HCT116 (cell line): ENCODE measurements around the gene MOV10L1. TPM values are rescaled to one million over a fixed set of nuclear protein-coding genes. Genes with fewer than 3 reads are reported as not detected.

Experiments
- ATAC-seq: fragments of 200-7000 bp; cut with Tn5 transposase; 2 replicates; pipeline ENCODE4 v1.9.1; 2020; ENCODE audit warnings: mild to moderate bottlenecking, moderate library complexity
- BruUV-seq: library from RNA; stranded (reverse); fragments of 400-500 nt; replicated peaks from 2 replicates; lab custom pipeline; 2021; lab: Mats Ljungman, UMichigan
- CTCF ChIA-PET: fragments of 300-600 bp; sonication (Branson Sonifier 250); formaldehyde crosslinking; loops from one replicate; lab custom pipeline; 2021; ENCODE audit warnings: antibody characterized with exemption; lab: Charles Lee
- POLR2A ChIA-PET: fragments of 300-600, 350-600 bp; sonication (Branson Sonifier 250); formaldehyde crosslinking; loops from one replicate; lab custom pipeline; 2021; ENCODE audit warnings: antibody characterized with exemption; lab: Charles Lee
- RAD21 ChIA-PET, 2 experiments: fragments of 300-600 bp; sonication (Branson Sonifier 250); formaldehyde crosslinking; loops; one replicate each; lab custom pipeline; 2023; ENCODE audit warnings: low total read pairs in 2 of 2; ENCODE audit not compliant: uncharacterized antibody in 2 of 2, unreplicated experiment in 2 of 2, low non-redundant PET in 1 of 2; lab: Charles Lee
- DNase-seq: peaks from one replicate; pipeline ENCODE4 v3.0.0-alpha.2; 2010; ENCODE audit warnings: low read depth, low spot score
- H2AFZ ChIP-seq: fragments of 200-600 bp; shearing (Covaris generic), sonication (generic); 2 replicates; pipeline ENCODE4 v1.6.1; 2017; ENCODE audit warnings: low read depth, mixed run types, mixed read lengths, antibody characterized with exemption, low read length; ENCODE audit not compliant: poor library complexity, severe bottlenecking
- H3K27ac ChIP-seq: 2 replicates; pipeline ENCODE4 v1.5.1; 2012; ENCODE audit warnings: low read depth, low read length
- H3K27me3 ChIP-seq: fragments of 200-600 bp; sonication (generic); 2 replicates; pipeline ENCODE4 v1.6.1; 2016; ENCODE audit warnings: mixed run types, low read length, mixed read lengths; ENCODE audit not compliant: insufficient read depth
- H3K36me3 ChIP-seq, 2 experiments: fragments of 200-500 bp in 1 of 2; fragments of 200-600 bp in 1 of 2; sonication (Bioruptor generic) in 1 of 2; sonication (generic) in 1 of 2; 2 replicates each; pipeline versions ENCODE4 v1.5.1 to v1.6.1; 2014 to 2016; ENCODE audit warnings: low read length in 2 of 2, inconsistent platforms in 1 of 2, mixed read lengths in 1 of 2, mixed run types in 1 of 2; ENCODE audit not compliant: insufficient read depth in 2 of 2, control insufficient read depth in 1 of 2
- H3K4me1 ChIP-seq, 2 experiments: fragments of 200-600 bp in 1 of 2; sonication (generic) in 1 of 2; 2 replicates each; pipeline versions ENCODE4 v1.5.1 to v1.6.1; 2012 to 2017; ENCODE audit warnings: low read length in 2 of 2, inconsistent platforms in 1 of 2, mild to moderate bottlenecking in 1 of 2, mixed read lengths in 1 of 2, mixed run types in 1 of 2, moderate library complexity in 1 of 2; ENCODE audit not compliant: insufficient read depth in 2 of 2, control insufficient read depth in 1 of 2
- H3K4me2 ChIP-seq: fragments of 200-600 bp; sonication (generic); 2 replicates; pipeline ENCODE4 v1.6.1; 2017; ENCODE audit warnings: mixed run types, low read length, mixed read lengths
- H3K4me3 ChIP-seq, 2 experiments: fragments of 200-600 bp in 1 of 2; sonication (generic) in 1 of 2; replicated peaks in 1 of 2; 2 replicates each; pipeline ENCODE4 v1.5.1; 2011 to 2016; ENCODE audit warnings: low read length in 2 of 2, control low read depth in 1 of 2, low read depth in 1 of 2, mild to moderate bottlenecking in 1 of 2, mixed read lengths in 1 of 2, mixed run types in 1 of 2
- H3K79me2 ChIP-seq: fragments of 200-600 bp; sonication (generic); 2 replicates; pipeline ENCODE4 v1.6.1; 2017; ENCODE audit warnings: mild to moderate bottlenecking, mixed run types, low read length, moderate library complexity, mixed read lengths; ENCODE audit not compliant: insufficient read depth
- H3K9ac ChIP-seq: fragments of 200-600 bp; sonication (generic); 2 replicates; pipeline ENCODE4 v1.6.1; 2016; ENCODE audit warnings: low read length, mixed read lengths
- H3K9me2 ChIP-seq: fragments of 200-600 bp; sonication (generic), shearing (Covaris generic); 2 replicates; pipeline ENCODE4 v1.6.1; 2017; ENCODE audit warnings: mixed run types, mild to moderate bottlenecking, moderate library complexity; ENCODE audit not compliant: insufficient read depth
- H3K9me3 ChIP-seq, 2 experiments: fragments of 200-500 bp in 1 of 2; fragments of 200-600 bp in 1 of 2; sonication (Bioruptor generic) in 1 of 2; sonication (generic) in 1 of 2; 2 replicates each; pipeline ENCODE4 v1.6.1; 2014 to 2017; ENCODE audit warnings: low read length in 2 of 2, mixed read lengths in 2 of 2, inconsistent platforms in 1 of 2, low read depth in 1 of 2, mild to moderate bottlenecking in 1 of 2, mixed run types in 1 of 2, moderate library complexity in 1 of 2; ENCODE audit not compliant: control insufficient read depth in 1 of 2, insufficient read depth in 1 of 2
- H4K20me1 ChIP-seq: fragments of 200-600 bp; sonication (generic), shearing (Covaris generic); 2 replicates; pipeline ENCODE4 v1.6.1; 2017; ENCODE audit warnings: mixed run types, mild to moderate bottlenecking, moderate library complexity; ENCODE audit not compliant: insufficient read depth
- ATF3 ChIP-seq: IDR thresholded peaks from 2 replicates; pipeline ENCODE4 v1.6.1; 2012
- CBX3 ChIP-seq: IDR thresholded peaks from 2 replicates; pipeline ENCODE4 v1.6.1; 2012; ENCODE audit warnings: low read depth
- CEBPB ChIP-seq: IDR thresholded peaks from 2 replicates; pipeline ENCODE4 v1.6.1; 2012; ENCODE audit warnings: low read depth
- CTCF ChIP-seq, 3 experiments: fragments of 200-600 bp in 1 of 3; sonication (generic) in 1 of 3; IDR thresholded peaks in 2 of 3; conservative IDR thresholded peaks in 1 of 3; 2 replicates each; pipeline ENCODE4 v1.5.1; 2012 to 2017; ENCODE audit warnings: low read depth in 2 of 3, low read length in 2 of 3, antibody characterized with exemption in 1 of 3, borderline replicate concordance in 1 of 3, control low read depth in 1 of 3, mild to moderate bottlenecking in 1 of 3, mixed read lengths in 1 of 3, mixed run types in 1 of 3, moderate library complexity in 1 of 3; ENCODE audit not compliant: insufficient read depth in 1 of 3
- EGR1 ChIP-seq: IDR thresholded peaks from 2 replicates; pipeline ENCODE4 v1.6.1; 2012; ENCODE audit warnings: low read depth
- ELF1 ChIP-seq: IDR thresholded peaks from 2 replicates; pipeline ENCODE4 v1.6.1; 2012; ENCODE audit warnings: low read depth, borderline replicate concordance
- EZH2 ChIP-seq: fragments of 200-600 bp; sonication (generic); IDR thresholded peaks from 2 replicates; pipeline ENCODE4 v1.6.1; 2017; ENCODE audit warnings: antibody characterized with exemption, mixed run types
- EZH2phosphoT487 ChIP-seq: fragments of 200-600 bp; IDR thresholded peaks from 2 replicates; pipeline ENCODE4 v1.6.1; 2018; ENCODE audit warnings: antibody characterized with exemption, borderline replicate concordance
- JUND ChIP-seq: IDR thresholded peaks from 2 replicates; pipeline ENCODE4 v1.6.1; 2012
- POLR2A ChIP-seq: IDR thresholded peaks from 2 replicates; pipeline ENCODE4 v1.7.0; 2011; ENCODE audit warnings: borderline replicate concordance; ENCODE audit not compliant: insufficient read depth, insufficient read length; ENCODE audit errors: extremely low read depth
- POLR2AphosphoS5 ChIP-seq: IDR thresholded peaks from 2 replicates; pipeline ENCODE4 v1.6.1; 2011; ENCODE audit warnings: mild to moderate bottlenecking, low read depth, low read length, moderate library complexity
- RAD21 ChIP-seq: IDR thresholded peaks from 2 replicates; pipeline ENCODE4 v1.6.1; 2012; ENCODE audit warnings: low read depth, mild to moderate bottlenecking
- REST ChIP-seq: IDR thresholded peaks from 2 replicates; pipeline ENCODE4 v1.6.1; 2012; ENCODE audit warnings: low read depth
- SIN3A ChIP-seq: IDR thresholded peaks from 2 replicates; pipeline ENCODE4 v1.6.1; 2012; ENCODE audit warnings: low read depth
- SRF ChIP-seq: IDR thresholded peaks from 2 replicates; pipeline ENCODE4 v1.6.1; 2012; ENCODE audit warnings: low read depth
- YY1 ChIP-seq: IDR thresholded peaks from 2 replicates; pipeline ENCODE4 v1.6.1; 2011; ENCODE audit warnings: low read length, low read depth, moderate library complexity, mild to moderate bottlenecking; ENCODE audit not compliant: insufficient replicate concordance; ENCODE audit errors: extremely low read depth
- ZFX ChIP-seq: fragments of 450-650 bp; IDR thresholded peaks from 2 replicates; pipeline ENCODE4 v1.6.1; 2017
- ZNF274 ChIP-seq: fragments of 200-500 bp; sonication (Bioruptor generic); IDR thresholded peaks from 2 replicates; pipeline ENCODE4 v1.6.1; 2014; ENCODE audit warnings: mild to moderate bottlenecking, low read depth, low read length, inconsistent platforms
- intact Hi-C: fragments of 100-400 bp; cut with micrococcal nuclease; formaldehyde crosslinking; loops from 2 replicates; pipeline ENCODE4 v1.10.0; 2022
- total RNA-seq: library from RNA; stranded (reverse); gene quantifications from one replicate; pipeline ENCODE4 v1.2.1, GENCODE V29; 2021; ENCODE audit not compliant: unreplicated experiment
- TF ChIP-seq, protein P1 (sequence below): IDR thresholded peaks from 2 replicates; pipeline ENCODE4 v1.6.1; 2012

The MOV10L1 gene
- total RNA-seq, 1 experiment from 2014 or later, result not detected

DNA sequence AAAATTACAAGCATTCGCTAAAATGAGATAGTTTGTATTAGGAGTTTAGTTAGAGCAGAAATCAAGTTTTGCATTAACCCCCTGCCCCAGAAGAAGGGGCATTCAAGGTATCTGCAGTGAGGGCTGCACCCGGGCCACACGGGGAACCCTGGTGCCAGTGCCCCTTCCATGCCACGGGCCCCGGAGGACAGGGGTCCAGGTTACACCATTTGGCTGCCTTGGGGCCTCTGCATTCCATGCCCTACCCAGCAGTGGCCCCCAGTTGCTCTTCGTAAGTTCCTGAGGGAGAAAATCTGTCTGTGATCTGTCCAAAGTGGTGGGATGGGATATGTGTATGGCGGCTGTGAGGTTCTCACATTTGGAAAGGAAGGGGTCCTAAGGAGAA is 63.9 kb downstream of the MOV10L1 start:
- Histone ChIP-seq H3K9me3 (no peaks in the 10 kb centered on the region), H3K9me2 (no peaks in the 10 kb centered on the region), H3K27me3 (peaks cover 6% of the 10 kb centered on the region; the same call in 1 of the 2 replicates), H3K27ac (no peak overlapping the region), H3K36me3 (no peaks in the 10 kb centered on the region), H3K9ac (no peak overlapping the region), H4K20me1 (no peaks in the 10 kb centered on the region), H2AFZ (no peak overlapping the region), H3K4me3 (no peak overlapping the region), H3K4me1 (peaks cover 3 to 8% of the 10 kb centered on the region in 2 experiments; a peak in 2 of 4 replicates), H3K4me2 (no peak overlapping the region), H3K79me2 (no peaks in the 10 kb centered on the region)
- TF ChIP-seq ELF1 (no peak), POLR2AphosphoS5 (no peak), POLR2A (no peak), SRF (no peak), EZH2 (no peak), EGR1 (no peak), CBX3 (no peak), YY1 (no peak), ATF3 (no peak), JUND (no peak), ZFX (no peak), RAD21 (no peak), CTCF (IDR thresholded peaks at IDR 0.05 in 2 of 3, conservative IDR thresholded peaks at IDR 0.05 in 1 of 3; ENCODE audit: borderline replicate concordance in 1 of 3, insufficient read depth in 1 of 3, low read depth in 2 of 3, low read length in 2 of 3) (no peak), CEBPB (no peak), ZNF274 (no peak), REST (no peak), EZH2phosphoT487 (no peak), SIN3A (no peak)
- TF ChIP-seq, protein P1, sequence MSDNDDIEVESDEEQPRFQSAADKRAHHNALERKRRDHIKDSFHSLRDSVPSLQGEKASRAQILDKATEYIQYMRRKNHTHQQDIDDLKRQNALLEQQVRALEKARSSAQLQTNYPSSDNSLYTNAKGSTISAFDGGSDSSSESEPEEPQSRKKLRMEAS, result no peak
- intact Hi-C loops, result no loop called here
- ChIA-PET CTCF (no interaction called here), POLR2A (no interaction called here), RAD21 (no interaction called here)
- no TSS peak for BruUV-seq
- DNase-seq, result no peak
- ATAC-seq, result no peak
